HG03571 (cell line): Measurements from ENCODE around the gene IFT52.

Source experiments
- ATAC-seq: cut with Tn5 transposase; IDR thresholded peaks from one replicate; pipeline ENCODE4 v1.9.1; 2021; ENCODE audit not compliant: unreplicated experiment

The IFT52 gene

GRCh38 chr20:43686820-43687219, 96.1 kb downstream of the IFT52 start:
- ATAC-seq: no peak

- no peak for ATAC-seq
Observed at GRCh38 chr20:43689165-43689564, 98.4 kb downstream of the IFT52 start.

GRCh38 chr20:43690943-43691598, 100.3 kb downstream of the IFT52 start:
- ATAC-seq: no peak

GRCh38 chr20:43691928-43692524, 101.3 kb downstream of the IFT52 start:
- ATAC-seq: no peak

GRCh38 chr20:43694763-43695162, 104.0 kb downstream of the IFT52 start:
- ATAC-seq: no peak

GRCh38 chr20:43695571-43695970, 104.8 kb downstream of the IFT52 start:
- ATAC-seq: no peak
